Mesendoderm (in vitro differentiated cells): ENCODE results near the gene ALOX15.

ENCODE experiments used
- DNase-seq: peaks from one replicate; pipeline ENCODE4 v3.0.0; 2013
- H2AK5ac ChIP-seq: 2 replicates; pipeline ENCODE4 v1.6.1; 2013; ENCODE audit warnings: low read length, inconsistent platforms
- H2BK120ac ChIP-seq: 2 replicates; pipeline ENCODE4 v1.6.1; 2013; ENCODE audit warnings: low read depth, mild to moderate bottlenecking, low read length, moderate library complexity, mixed read lengths
- H2BK15ac ChIP-seq: replicated peaks from 2 replicates; pipeline ENCODE4 v1.6.1; 2013; ENCODE audit warnings: low read depth, mild to moderate bottlenecking, moderate library complexity
- H2BK5ac ChIP-seq: 2 replicates; pipeline ENCODE4 v1.6.1; 2013; ENCODE audit warnings: low read length, inconsistent platforms
- H3K18ac ChIP-seq: 2 replicates; pipeline ENCODE4 v1.6.1; 2013; ENCODE audit warnings: mild to moderate bottlenecking, low read length, mixed read lengths
- H3K23ac ChIP-seq: one replicate; pipeline ENCODE4 v1.6.1; 2013; ENCODE audit warnings: low read length
- H3K27ac ChIP-seq: 2 replicates; pipeline ENCODE4 v1.5.1; 2013; ENCODE audit warnings: low read depth, mild to moderate bottlenecking, inconsistent platforms, low read length, moderate library complexity
- H3K27me3 ChIP-seq: 2 replicates; pipeline ENCODE4 v1.6.1; 2013; ENCODE audit warnings: low read length, control low read depth, mild to moderate bottlenecking, inconsistent platforms; ENCODE audit not compliant: insufficient read depth, poor library complexity
- H3K36me3 ChIP-seq: 2 replicates; pipeline ENCODE4 v1.6.1; 2013; ENCODE audit warnings: low read length, inconsistent platforms; ENCODE audit not compliant: control insufficient read depth, insufficient read depth
- H3K4ac ChIP-seq: one replicate; pipeline ENCODE4 v1.6.1; 2013; ENCODE audit warnings: low read depth, mild to moderate bottlenecking, low read length, moderate library complexity
- H3K4me1 ChIP-seq: 2 replicates; pipeline ENCODE4 v1.6.1; 2013; ENCODE audit warnings: low read depth, low read length, inconsistent platforms; ENCODE audit not compliant: control insufficient read depth
- H3K4me2 ChIP-seq: 2 replicates; pipeline ENCODE4 v1.6.1; 2013; ENCODE audit warnings: low read length
- H3K4me3 ChIP-seq: 2 replicates; pipeline ENCODE4 v1.5.1; 2013; ENCODE audit warnings: mild to moderate bottlenecking, low read length
- H3K56ac ChIP-seq: one replicate; pipeline ENCODE4 v1.6.1; 2013; ENCODE audit warnings: low read length
- H3K79me1 ChIP-seq: 2 replicates; pipeline ENCODE4 v1.6.1; 2013; ENCODE audit warnings: low read length, inconsistent platforms
- H3K79me2 ChIP-seq: 2 replicates; pipeline ENCODE4 v1.6.1; 2013; ENCODE audit warnings: mild to moderate bottlenecking, low read length; ENCODE audit not compliant: control insufficient read depth, insufficient read depth
- H3K9ac ChIP-seq: 2 replicates; pipeline ENCODE4 v1.6.1; 2013; ENCODE audit warnings: low read length, inconsistent platforms
- H4K5ac ChIP-seq: one replicate; pipeline ENCODE4 v1.6.1; 2013; ENCODE audit warnings: low read length
- H4K8ac ChIP-seq: one replicate; pipeline ENCODE4 v1.6.1; 2013; ENCODE audit warnings: low read depth, mild to moderate bottlenecking, control low read depth, low read length, moderate library complexity
- WGBS: extraction: QIAGEN DNeasy Blood & Tissue Kit; methylation state at CpG from one replicate; pipeline ENCODE4 v1.1.7; 2013; ENCODE audit warnings: low lambda C conversion rate, missing lambda C conversion rate; ENCODE audit not compliant: insufficient coverage; ENCODE audit errors: extremely low coverage; 5-methylcytosine and 5-hydroxymethylcytosine counted together

ALOX15 gene

GRCh38 chr17:4672751-4673150 is 31.3 kb upstream of the ALOX15 start:
- Histone ChIP-seq H3K36me3 (peaks cover 28% of the 10 kb centered on the region), H4K5ac (no peak overlapping the region), H3K4me3 (no peak overlapping the region), H3K23ac (no peak overlapping the region), H3K79me2 (no peaks in the 10 kb centered on the region), H4K8ac (no peak overlapping the region), H2BK120ac (no peak overlapping the region), H3K56ac (no peak overlapping the region), H2BK5ac (no peak overlapping the region), H3K27ac (no peak overlapping the region), H3K18ac (no peak overlapping the region), H3K9ac (no peak overlapping the region), H3K4me2 (no peak overlapping the region), H3K4me1 (no peaks in the 10 kb centered on the region), H3K79me1 (no peaks in the 10 kb centered on the region), H3K27me3 (no peaks in the 10 kb centered on the region), H2BK15ac (no peak overlapping the region), H3K4ac (no peak overlapping the region), H2AK5ac (no peak overlapping the region)
- DNase-seq: no peak
- WGBS: no CpG with 5 or more reads among the region's 8 CpGs

DNA sequence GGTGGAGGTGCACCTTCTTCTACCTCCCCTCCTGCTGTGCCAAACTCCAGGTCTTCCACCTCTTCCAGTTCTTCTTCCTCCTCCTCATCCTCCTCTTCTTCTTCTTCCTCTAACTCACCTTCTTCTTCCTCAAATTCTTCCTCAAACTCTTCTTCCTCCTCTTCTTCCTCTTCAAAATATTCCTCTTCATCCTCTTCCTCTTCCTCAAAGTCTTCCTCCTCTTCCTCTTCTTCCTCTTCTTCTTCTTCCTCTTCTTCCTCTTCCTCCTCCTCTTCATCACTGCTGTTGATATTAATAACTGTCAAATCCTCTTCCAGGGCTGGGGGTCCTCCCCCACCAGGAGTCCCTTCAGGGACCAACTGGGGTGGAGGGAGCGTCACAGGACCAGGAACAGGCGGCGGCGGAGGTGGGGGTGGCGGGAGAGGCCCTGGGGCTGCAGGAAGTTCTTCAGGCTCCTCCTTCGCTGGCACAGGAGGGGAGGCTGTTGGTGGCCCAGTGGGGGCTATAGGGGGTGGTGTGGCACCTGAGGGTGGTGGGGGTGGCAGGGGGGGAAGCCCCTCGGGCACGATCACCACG is 30.7 kb upstream of the ALOX15 start:
- Histone ChIP-seq H3K9ac (no peak overlapping the region), H3K18ac (no peak overlapping the region), H2BK120ac (no peak overlapping the region), H3K23ac (no peak overlapping the region), H3K4ac (no peak overlapping the region), H3K36me3 (peaks cover 28% of the 10 kb centered on the region), H3K79me1 (no peaks in the 10 kb centered on the region), H4K8ac (no peak overlapping the region), H3K27ac (no peak overlapping the region), H3K4me1 (no peaks in the 10 kb centered on the region), H2AK5ac (no peak overlapping the region), H4K5ac (no peak overlapping the region), H2BK5ac (no peak overlapping the region), H3K79me2 (no peaks in the 10 kb centered on the region), H2BK15ac (no peak overlapping the region), H3K4me3 (no peak overlapping the region), H3K27me3 (no peaks in the 10 kb centered on the region), H3K56ac (no peak overlapping the region), H3K4me2 (no peak overlapping the region)
- WGBS: no CpG with 5 or more reads among the region's 9 CpGs
- no peak for DNase-seq

- Histone ChIP-seq H2BK120ac (no peak overlapping the region), H3K27me3 (no peaks in the 10 kb centered on the region), H3K4me1 (no peaks in the 10 kb centered on the region), H3K18ac (no peak overlapping the region), H2BK5ac (no peak overlapping the region), H4K8ac (no peak overlapping the region), H4K5ac (no peak overlapping the region), H3K4me3 (no peak overlapping the region), H3K79me1 (no peaks in the 10 kb centered on the region), H3K56ac (no peak overlapping the region), H3K9ac (no peak overlapping the region), H3K27ac (no peak overlapping the region), H2BK15ac (no peak overlapping the region), H3K79me2 (no peaks in the 10 kb centered on the region), H3K4me2 (no peak overlapping the region), H3K36me3 (peaks cover 2% of the 10 kb centered on the region), H3K4ac (no peak overlapping the region), H2AK5ac (no peak overlapping the region), H3K23ac (no peak overlapping the region)
- no CpG with 5 or more reads among the region's 4 CpGs for WGBS
- no peak for DNase-seq
Measured at GRCh38 chr17:4667166-4667565, 25.7 kb upstream of the ALOX15 start.

- Histone ChIP-seq H3K4ac (no peak overlapping the region), H2BK5ac (no peak overlapping the region), H3K4me1 (no peaks in the 10 kb centered on the region), H3K79me2 (no peaks in the 10 kb centered on the region), H3K56ac (no peak overlapping the region), H3K27ac (no peak overlapping the region), H2BK15ac (no peak overlapping the region), H3K4me2 (no peak overlapping the region), H2BK120ac (no peak overlapping the region), H3K36me3 (peaks cover 2% of the 10 kb centered on the region), H3K4me3 (no peak overlapping the region), H3K79me1 (no peaks in the 10 kb centered on the region), H3K9ac (no peak overlapping the region), H2AK5ac (no peak overlapping the region), H3K23ac (no peak overlapping the region), H3K18ac (no peak overlapping the region), H4K5ac (no peak overlapping the region), H4K8ac (no peak overlapping the region), H3K27me3 (no peaks in the 10 kb centered on the region)
- no peak for DNase-seq
- WGBS: no CpG with 5 or more reads among the region's 5 CpGs
Measured at GRCh38 chr17:4666296-4666695, 24.8 kb upstream of the ALOX15 start.

- H3K79me2 ChIP-seq: no peaks in the 10 kb centered on the region
- H3K23ac ChIP-seq: no peak overlapping the region
- H3K36me3 ChIP-seq: no peaks in the 10 kb centered on the region
- no peak overlapping the region for H4K5ac ChIP-seq
- no peaks in the 10 kb centered on the region for H3K27me3 ChIP-seq
- no peaks in the 10 kb centered on the region for H3K79me1 ChIP-seq
- H3K4me3 ChIP-seq: no peak overlapping the region
- no peak overlapping the region for H3K9ac ChIP-seq
- H4K8ac ChIP-seq: no peak overlapping the region
- WGBS: no CpG with 5 or more reads among the region's 9 CpGs
- no peak overlapping the region for H3K4me2 ChIP-seq
- DNase-seq: no peak
- H2AK5ac ChIP-seq: no peak overlapping the region
- no peak overlapping the region for H3K4ac ChIP-seq
- no peak overlapping the region for H2BK5ac ChIP-seq
- H3K56ac ChIP-seq: no peak overlapping the region
- no peak overlapping the region for H3K18ac ChIP-seq
- H2BK120ac ChIP-seq: no peak overlapping the region
- no peaks in the 10 kb centered on the region for H3K4me1 ChIP-seq
- no peak overlapping the region for H2BK15ac ChIP-seq
- no peak overlapping the region for H3K27ac ChIP-seq
Measured at GRCh38 chr17:4665027-4665426, 23.5 kb upstream of the ALOX15 start.

DNA sequence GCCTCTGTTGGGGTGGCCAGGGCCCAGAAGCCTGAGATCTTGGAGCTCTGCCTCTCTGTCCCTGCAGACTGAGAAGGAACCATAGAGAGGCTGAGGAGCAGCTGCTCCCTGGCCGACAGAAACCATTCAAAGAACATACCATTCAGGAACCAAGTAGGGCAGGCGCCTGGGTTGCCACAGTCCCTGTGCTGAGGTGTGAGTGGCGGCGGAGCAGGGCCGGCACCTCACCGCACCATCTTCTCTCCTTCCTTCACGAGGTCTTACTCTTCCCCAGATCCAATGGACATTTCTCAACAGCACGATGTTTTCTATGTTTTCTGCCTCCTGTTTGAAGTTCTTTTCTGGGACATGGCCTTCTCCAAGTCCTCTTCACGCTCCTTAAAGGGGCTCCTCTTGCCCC is 22.8 kb upstream of the ALOX15 start:
- no peaks in the 10 kb centered on the region for H3K4me1 ChIP-seq
- DNase-seq: no peak
- H3K4me3 ChIP-seq: no peak overlapping the region
- no peak overlapping the region for H2BK5ac ChIP-seq
- H3K79me1 ChIP-seq: no peaks in the 10 kb centered on the region
- H4K8ac ChIP-seq: no peak overlapping the region
- no peaks in the 10 kb centered on the region for H3K27me3 ChIP-seq
- no peak overlapping the region for H3K4me2 ChIP-seq
- no peaks in the 10 kb centered on the region for H3K36me3 ChIP-seq
- no peak overlapping the region for H3K9ac ChIP-seq
- H2BK120ac ChIP-seq: no peak overlapping the region
- WGBS: no CpG with 5 or more reads among the region's 9 CpGs
- H2AK5ac ChIP-seq: no peak overlapping the region
- H3K56ac ChIP-seq: no peak overlapping the region
- H2BK15ac ChIP-seq: no peak overlapping the region
- H3K4ac ChIP-seq: no peak overlapping the region
- no peak overlapping the region for H4K5ac ChIP-seq
- no peaks in the 10 kb centered on the region for H3K79me2 ChIP-seq
- H3K18ac ChIP-seq: no peak overlapping the region
- H3K23ac ChIP-seq: no peak overlapping the region
- no peak overlapping the region for H3K27ac ChIP-seq
